COLO668 (cell line): ENCODE data around the gene NKAPD1.
"Not testable (repeated sequence)": the region's sequence is repeated elsewhere in the genome, so short reads cannot be mapped to it uniquely, and the experiment has no call there.

ENCODE experiments used
- DNase-seq: peaks from one replicate; lab custom pipeline; 2025; ENCODE audit not compliant: unreplicated experiment; lab: John Stamatoyannopoulos, UW

Gene NKAPD1

DNA sequence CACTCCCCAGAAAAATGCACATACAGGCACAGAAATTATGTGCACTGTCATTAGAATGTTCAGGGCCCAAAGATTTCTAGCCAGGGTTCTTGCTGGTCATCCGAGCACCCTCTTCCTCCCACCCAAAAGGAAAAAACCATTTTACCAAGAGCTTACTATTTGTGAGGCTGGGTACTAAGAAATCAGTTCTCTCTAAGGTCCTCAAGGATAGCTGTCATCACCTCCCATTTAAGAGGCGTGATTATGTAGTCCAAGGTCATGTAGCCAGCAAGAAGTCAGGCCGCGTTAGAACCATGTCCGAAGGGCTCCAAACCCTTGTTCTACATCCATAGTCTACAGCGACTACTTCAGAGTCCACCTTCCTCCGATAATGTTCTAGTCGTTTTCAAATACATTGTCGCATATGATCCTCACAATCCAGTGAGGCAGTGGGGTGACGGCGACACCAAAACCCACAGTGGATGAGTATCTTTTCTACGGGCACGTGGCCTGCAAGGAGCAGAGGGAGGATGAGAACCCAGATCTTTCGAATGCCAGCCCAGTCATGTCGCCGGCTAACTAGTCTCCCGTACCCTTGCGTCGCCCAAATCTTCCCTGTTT lies 11.8 kb downstream of the NKAPD1 start:
- peak; percentile 35 for DNase-seq

DNA sequence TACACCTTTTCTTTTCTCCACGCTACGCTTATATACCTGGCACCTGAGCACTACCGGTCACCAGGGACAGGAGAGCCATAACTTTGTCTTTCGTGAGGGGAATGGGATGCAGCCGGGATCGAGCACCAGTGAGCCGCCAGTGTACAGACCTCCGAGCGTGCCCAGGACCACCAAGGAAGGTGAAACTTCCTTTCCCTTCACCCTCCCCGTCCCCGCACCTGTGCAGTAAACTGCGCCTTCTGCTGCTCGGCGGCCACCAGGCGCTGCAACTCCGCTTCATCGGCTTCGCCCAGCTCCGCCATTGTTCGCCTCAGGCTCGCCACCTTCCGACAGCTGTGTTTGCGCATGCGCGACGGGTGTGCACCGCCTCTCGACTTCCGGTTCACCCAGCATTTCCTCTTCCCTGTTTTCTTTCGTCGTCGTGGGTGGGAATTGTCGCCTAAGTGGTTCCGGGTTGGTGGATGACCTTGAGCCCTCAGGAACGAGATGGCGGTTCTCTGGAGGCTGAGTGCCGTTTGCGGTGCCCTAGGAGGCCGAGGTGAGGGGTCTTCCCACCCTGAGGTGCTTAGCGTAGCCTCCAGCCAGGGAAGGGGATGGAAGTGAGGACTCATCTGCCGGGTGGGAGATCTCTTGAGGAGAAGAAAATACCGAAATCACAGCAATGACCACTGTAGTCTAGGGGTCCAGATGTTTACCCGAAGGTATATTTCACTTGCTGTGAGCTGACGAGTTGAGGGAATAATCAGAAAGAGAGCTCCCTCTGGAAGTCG lies 12.5 kb downstream of the NKAPD1 start, which contains the start of the genes SDHD and TIMM8B:
SDHD (plus strand) TSS at position 452 of the 770 bp plus-strand sequence; CDS start at position 487, 35 bp downstream.
TIMM8B (minus strand) TSS at position 335 of the 770 bp plus-strand sequence; CDS start at position 302, 33 bp downstream.
- peak; percentile 96 for DNase-seq

DNA sequence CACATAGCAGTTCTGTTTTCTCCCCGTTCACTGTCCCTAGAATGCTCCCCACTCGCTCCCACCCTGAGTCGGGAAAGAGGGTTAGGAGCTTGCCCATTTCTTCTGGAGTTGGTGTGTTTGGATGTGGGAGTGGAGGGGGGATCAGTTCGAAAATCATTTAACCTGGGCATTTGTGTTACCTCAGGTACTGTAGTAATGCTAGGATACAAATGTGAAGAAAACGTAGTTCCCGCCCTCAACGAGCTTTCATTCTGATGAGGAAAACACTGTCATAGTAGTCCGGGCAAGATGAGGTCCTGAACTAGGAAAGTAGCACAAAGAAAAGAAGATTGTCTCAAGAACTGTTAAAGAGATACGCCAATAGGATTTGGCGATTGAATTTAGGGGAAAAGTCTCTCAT lies 13.1 kb downstream of the NKAPD1 start:
- no peak for DNase-seq

DNA sequence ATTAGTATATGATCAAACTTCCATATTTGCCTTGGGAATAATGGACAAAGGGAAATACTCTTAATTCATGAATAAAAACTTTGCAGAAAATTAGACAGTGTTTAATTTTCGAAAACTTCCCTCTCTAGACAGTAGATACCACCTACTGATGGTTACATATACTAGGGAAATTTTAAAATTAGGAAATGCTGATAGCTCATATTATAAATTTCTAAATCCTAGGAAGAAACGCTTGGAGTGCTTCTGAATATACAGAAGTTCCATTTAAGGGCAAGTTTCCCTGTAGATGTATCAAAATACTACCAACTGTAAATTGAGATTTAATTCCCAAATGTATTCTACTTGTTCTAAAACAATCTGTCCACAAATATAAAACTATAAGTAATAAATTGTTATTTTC lies 21.2 kb downstream of the NKAPD1 start:
- not testable (repeated sequence) for DNase-seq

DNA sequence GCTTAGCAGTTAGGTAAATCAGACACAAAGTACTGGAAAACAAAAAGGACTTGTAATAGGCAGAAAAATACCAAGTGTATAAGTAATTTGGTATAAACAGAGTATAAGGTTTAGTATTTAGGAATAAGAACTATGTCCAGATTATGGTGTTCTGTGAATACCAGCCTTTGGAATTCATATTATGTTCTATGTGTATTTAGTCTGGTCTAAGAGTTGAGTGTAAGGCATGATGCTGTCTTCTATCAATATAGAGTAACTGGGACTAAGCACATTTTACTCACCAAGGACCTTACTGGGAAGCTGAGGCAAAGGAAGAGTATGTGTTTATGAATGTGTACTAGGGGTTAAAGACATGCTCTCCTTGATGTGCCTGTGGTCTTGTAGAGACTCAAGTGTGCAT lies 22.1 kb downstream of the NKAPD1 start:
- no peak for DNase-seq

GRCh38 chr11:112097734-112098528 lies 23.8 kb downstream of the NKAPD1 start:
- no peak for DNase-seq

- no peak for DNase-seq
Observed at GRCh38 chr11:112100462-112100861, 26.4 kb downstream of the NKAPD1 start.

DNA sequence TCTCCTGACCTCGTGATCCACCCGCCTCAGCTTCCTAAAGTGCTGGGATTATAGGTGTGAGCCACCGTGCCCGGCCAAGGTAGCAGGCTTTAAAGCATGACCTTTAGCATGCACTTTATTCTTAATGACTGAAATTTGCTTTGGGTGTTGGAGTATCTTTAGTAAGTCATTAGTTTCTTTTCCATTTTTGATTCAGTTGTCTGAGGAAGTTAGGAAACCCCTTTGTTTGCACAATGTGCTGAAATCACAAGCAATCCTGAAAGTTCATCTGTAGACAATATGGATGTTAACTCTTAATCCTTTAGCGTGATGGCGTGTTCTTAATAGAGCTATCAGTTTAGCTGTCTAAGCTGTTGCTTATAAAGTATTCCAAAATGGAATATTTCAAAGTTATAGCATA lies 29.3 kb downstream of the NKAPD1 start:
- no peak for DNase-seq

DNA sequence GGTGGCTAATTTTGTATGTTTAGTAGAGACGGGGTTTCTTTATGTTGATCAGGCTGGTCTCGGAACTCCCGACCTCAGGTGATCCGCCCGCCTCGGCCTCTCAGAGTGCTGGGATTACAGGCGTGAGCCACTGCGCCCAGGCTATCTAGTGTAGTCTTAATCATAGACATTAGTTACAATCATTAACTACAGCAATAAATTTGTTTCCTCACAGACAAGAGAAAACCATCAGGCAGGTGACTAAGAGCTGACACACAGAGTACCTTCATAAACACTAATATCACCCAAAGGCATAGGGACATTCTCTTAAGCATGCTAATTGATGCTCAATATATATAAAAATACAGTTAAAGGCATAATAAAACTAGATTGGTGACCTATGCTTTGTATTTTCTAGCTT lies 32.0 kb downstream of the NKAPD1 start:
- no peak for DNase-seq

DNA sequence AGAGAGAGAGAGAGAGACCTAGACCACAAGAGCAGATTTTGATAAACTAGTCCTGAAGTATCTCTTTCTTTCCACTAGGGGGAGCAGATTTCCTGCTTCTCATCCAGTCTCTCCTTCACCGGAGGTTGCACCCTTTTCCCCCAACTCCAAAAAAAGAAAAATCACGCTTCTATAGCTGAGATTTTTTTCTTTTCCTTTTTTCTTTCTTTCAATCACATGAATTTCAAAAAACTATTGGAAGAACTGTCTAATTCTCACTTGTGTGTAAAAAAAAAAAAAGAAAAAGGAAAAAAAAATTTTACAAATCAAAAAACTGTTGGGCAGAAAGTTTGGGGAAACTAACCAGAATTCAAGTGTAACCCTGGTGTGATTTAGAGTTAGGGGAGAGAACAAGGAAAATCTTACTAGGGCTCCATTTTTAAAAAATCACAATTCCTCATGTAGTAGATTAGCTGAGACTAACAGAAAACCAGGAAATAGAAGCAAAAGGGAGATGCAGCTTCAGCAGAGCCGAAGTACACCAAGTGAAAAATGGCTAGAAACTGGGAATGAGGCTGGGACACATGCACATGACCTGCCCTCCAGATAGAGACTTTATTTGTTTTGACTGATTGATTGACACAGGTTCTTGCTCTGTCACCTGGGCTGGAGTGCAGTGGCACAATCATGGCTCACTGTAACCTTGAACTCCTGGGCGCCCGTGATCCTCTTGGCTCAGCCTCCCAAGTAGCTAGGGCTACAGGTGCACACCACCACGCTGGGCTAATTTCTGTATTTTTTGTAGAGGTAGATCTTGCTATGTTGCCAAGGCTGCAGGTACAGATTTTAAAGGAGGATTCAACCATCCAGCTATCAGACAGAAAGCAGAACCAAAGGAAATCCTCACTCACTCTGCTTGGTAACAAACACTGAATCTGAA lies 39.7 kb downstream of the NKAPD1 start:
- DNase-seq, result no peak

DNA sequence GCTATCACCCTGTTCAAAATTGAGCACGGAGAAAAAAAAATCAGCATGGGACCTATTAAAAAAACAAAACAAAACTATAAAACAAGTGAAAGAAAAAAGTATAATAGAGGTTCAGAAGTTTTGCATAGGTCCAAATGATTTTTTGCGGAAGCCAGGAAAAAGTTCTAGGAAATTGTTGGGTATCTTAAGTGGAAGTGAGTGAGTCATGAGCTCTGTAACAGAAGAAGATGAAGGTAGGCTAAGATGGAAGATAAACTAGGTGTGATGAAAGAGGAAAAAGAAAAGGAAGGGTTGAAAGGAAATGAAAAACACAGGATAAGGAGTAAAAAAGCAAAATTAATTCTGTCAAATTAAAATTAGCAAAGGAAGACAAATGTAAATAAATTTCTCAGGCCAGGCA lies 40.4 kb downstream of the NKAPD1 start:
- DNase-seq, result no peak

DNA sequence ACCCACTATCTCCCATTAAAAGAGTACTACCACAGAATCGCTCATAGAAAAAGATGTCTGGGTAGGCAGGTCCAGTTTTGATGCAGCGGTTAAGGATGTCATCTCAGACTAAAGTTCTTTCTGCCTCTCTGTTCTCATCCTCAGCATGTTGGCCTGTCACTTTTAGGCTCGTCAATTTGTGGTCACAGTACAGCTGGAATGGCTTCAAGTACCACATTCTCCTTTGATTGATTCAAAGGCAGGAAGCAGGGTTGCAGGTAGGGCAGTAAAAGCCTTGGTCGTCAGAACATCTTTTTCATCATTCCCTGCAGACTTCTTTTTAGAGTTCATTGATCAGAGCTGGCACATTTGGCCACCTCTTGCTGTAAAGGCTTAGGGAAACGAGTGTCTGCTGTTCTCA lies 41.3 kb downstream of the NKAPD1 start:
- no peak for DNase-seq

DNA sequence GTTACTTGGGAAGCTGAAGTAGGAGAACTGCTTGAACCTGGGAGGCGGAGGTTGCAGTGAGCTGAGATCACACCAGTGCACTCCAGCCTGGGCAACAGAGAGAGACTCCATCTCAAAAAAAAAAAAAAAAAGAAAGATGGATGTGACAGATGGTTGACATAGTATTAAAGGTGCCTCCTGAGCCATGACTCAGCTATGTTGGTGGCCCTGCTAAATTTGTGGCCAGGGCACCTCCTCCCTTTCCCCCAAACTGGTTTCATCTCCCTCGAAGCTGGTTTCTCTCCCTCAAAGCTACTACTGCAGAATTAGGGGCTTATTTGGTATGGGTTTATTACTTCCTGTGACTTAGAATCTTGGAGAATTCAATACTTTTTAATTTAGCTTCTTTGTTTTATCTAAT lies 44.1 kb downstream of the NKAPD1 start:
- no peak for DNase-seq

DNA sequence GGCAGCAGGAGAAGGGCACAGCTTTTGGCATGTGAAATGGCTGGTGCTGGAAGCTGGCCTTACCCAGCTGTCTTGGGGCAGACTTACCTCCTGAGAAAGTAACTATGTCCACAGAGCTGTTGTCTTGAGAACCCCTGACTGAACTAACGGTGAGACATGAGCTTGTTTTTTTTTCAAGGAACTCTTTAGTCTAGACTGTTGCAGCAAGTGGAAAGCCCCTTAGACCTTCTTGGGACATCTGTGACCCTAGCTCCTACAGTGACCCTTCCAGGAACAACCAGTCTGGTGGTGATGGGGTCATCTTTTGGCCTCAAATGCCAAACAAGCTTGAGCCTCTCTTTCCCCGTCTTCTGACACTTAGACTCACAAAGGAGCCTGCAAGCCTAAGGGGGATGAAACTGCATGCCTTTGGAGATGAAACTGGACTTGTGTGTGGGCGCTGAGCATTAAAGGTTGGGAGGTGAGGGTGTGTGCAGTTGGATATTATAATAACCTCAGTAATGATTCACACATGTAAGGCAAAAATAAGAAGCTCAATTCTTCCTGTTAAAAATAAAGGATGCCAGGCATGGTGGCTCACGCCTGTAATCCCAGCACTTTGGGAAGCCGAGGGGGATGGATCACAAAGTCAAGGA lies 48.0 kb downstream of the NKAPD1 start:
- DNase-seq, result no peak

DNA sequence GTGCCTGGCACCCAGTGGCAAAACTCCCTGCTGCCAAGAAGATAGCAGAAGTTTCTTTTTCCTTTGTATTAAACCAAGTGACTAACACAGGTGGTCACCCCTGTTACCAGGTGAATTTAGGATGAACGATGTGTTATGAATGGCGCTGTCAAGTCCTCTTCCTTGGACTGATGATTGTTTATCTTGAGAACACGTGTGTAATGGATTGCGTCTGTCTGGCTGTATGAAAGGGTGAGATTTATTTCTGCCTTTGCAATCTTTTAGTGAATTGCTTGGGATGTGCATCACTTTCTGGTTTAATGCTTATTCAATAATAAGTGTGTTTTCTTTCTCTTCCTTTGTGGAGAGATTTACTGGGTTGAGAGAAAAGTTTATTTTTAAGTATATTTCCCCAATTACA lies 49.0 kb downstream of the NKAPD1 start:
- no peak for DNase-seq

- DNase-seq, result no peak
Observed at GRCh38 chr11:112127056-112127455, 53.0 kb downstream of the NKAPD1 start.

GRCh38 chr11:112128483-112129121 lies 54.5 kb downstream of the NKAPD1 start:
- peak; percentile 72 for DNase-seq

GRCh38 chr11:112129656-112130055 lies 55.6 kb downstream of the NKAPD1 start:
- no peak for DNase-seq

DNA sequence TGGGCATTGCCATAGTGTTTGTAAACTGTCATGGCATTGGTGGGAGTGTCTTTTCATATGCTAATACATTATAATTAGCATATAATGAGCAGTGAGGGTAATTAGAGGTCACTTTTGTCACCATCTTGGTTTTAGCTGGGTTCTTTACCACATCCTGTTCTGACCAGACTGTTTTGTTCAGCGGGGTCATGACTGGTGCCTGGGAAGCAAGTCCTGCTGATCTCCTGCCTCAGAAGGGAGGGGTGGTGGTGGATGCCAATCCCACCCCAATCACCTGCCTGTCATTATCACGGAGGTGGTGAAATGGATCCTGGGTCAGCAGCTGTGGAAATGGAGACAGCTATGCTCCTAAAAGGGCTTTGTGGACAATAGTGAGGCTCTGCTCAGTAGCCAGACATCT lies 58.6 kb downstream of the NKAPD1 start:
- no peak for DNase-seq

GRCh38 chr11:112134473-112134872 lies 60.4 kb downstream of the NKAPD1 start:
- no peak for DNase-seq
